Measurements from ENCODE around the gene URM1. TPM values are rescaled to one million over a fixed set of nuclear protein-coding genes. Genes with fewer than 3 reads are reported as not detected.

The URM1 gene
- polyA plus RNA-seq, 1 donor from 2014 or later, result 80.8 TPM

DNA sequence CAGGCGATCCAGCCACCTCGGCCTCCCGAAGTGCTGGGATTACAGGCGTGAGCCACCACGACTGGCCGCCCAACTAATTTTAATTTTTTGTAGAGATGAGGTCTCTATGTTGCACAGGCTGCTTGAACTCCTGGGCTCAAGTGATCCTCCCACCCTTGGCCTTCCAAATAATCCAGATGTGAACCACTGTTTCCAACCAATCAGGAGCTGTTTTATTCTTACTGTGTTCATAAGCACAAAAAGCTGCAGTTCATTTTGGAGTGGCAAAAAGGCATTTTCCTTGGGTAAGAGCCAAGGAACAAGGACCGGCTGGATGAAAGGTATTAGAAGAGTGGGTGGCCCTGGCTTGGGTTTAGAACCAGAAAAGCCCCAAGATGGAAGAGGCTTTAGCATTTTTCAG is 36.0 kb upstream of the URM1 start:
- no peaks in the 10 kb centered on the region for H4K20me1 ChIP-seq (ENCODE audit: insufficient read depth)
- no peaks in the 10 kb centered on the region for H3K79me2 ChIP-seq (replicated peaks; ENCODE audit: insufficient read depth, low read length)
- no peaks in the 10 kb centered on the region for H3K9me2 ChIP-seq (ENCODE audit: insufficient read depth, low read length)
- no peak overlapping the region for H3K27ac ChIP-seq (ENCODE audit: low read length)
- H2AFZ ChIP-seq (ENCODE audit: low read depth, low read length), result no peak overlapping the region
- no peak overlapping the region for H3K4me2 ChIP-seq (ENCODE audit: low read length)
- H3F3A ChIP-seq (ENCODE audit: insufficient read depth, low read length, poor library complexity, severe bottlenecking), result no peaks in the 10 kb centered on the region
- H3K9me3 ChIP-seq (ENCODE audit: low read length), result no peaks in the 10 kb centered on the region
- TF ChIP-seq TAF1 (IDR thresholded peaks at IDR 0.05; ENCODE audit: low read depth) (no peak), POLR2AphosphoS5 (IDR thresholded peaks at IDR 0.05) (no peak), SMC3 (conservative IDR thresholded peaks at IDR 0.05; ENCODE audit: poor library complexity) (no peak), EP300 (conservative IDR thresholded peaks at IDR 0.05; ENCODE audit: poor library complexity, severe bottlenecking) (no peak), MXI1 (conservative IDR thresholded peaks at IDR 0.05; ENCODE audit: poor library complexity, severe bottlenecking) (no peak), RAD21 (conservative IDR thresholded peaks at IDR 0.05) (no peak), EZH2 (IDR thresholded peaks at IDR 0.05; ENCODE audit: borderline replicate concordance, insufficient read depth, low read length, poor library complexity, severe bottlenecking) (no peak)
- TF ChIP-seq, protein P1, sequence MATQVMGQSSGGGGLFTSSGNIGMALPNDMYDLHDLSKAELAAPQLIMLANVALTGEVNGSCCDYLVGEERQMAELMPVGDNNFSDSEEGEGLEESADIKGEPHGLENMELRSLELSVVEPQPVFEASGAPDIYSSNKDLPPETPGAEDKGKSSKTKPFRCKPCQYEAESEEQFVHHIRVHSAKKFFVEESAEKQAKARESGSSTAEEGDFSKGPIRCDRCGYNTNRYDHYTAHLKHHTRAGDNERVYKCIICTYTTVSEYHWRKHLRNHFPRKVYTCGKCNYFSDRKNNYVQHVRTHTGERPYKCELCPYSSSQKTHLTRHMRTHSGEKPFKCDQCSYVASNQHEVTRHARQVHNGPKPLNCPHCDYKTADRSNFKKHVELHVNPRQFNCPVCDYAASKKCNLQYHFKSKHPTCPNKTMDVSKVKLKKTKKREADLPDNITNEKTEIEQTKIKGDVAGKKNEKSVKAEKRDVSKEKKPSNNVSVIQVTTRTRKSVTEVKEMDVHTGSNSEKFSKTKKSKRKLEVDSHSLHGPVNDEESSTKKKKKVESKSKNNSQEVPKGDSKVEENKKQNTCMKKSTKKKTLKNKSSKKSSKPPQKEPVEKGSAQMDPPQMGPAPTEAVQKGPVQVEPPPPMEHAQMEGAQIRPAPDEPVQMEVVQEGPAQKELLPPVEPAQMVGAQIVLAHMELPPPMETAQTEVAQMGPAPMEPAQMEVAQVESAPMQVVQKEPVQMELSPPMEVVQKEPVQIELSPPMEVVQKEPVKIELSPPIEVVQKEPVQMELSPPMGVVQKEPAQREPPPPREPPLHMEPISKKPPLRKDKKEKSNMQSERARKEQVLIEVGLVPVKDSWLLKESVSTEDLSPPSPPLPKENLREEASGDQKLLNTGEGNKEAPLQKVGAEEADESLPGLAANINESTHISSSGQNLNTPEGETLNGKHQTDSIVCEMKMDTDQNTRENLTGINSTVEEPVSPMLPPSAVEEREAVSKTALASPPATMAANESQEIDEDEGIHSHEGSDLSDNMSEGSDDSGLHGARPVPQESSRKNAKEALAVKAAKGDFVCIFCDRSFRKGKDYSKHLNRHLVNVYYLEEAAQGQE (IDR thresholded peaks at IDR 0.05; ENCODE audit: borderline replicate concordance), result no peak
- TF ChIP-seq, protein P2, sequence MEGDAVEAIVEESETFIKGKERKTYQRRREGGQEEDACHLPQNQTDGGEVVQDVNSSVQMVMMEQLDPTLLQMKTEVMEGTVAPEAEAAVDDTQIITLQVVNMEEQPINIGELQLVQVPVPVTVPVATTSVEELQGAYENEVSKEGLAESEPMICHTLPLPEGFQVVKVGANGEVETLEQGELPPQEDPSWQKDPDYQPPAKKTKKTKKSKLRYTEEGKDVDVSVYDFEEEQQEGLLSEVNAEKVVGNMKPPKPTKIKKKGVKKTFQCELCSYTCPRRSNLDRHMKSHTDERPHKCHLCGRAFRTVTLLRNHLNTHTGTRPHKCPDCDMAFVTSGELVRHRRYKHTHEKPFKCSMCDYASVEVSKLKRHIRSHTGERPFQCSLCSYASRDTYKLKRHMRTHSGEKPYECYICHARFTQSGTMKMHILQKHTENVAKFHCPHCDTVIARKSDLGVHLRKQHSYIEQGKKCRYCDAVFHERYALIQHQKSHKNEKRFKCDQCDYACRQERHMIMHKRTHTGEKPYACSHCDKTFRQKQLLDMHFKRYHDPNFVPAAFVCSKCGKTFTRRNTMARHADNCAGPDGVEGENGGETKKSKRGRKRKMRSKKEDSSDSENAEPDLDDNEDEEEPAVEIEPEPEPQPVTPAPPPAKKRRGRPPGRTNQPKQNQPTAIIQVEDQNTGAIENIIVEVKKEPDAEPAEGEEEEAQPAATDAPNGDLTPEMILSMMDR (IDR thresholded peaks at IDR 0.05; ENCODE audit: poor library complexity, severe bottlenecking), result no peak
- H3K9ac ChIP-seq (ENCODE audit: low read length), result no peak overlapping the region
- no peaks in the 10 kb centered on the region for H3K27me3 ChIP-seq (ENCODE audit: insufficient read depth, low read depth, low read length)
- no peaks in the 10 kb centered on the region for H3K36me3 ChIP-seq (ENCODE audit: insufficient read depth, low read length)
- no peak overlapping the region for H3K4me3 ChIP-seq (ENCODE audit: low read length)

DNA sequence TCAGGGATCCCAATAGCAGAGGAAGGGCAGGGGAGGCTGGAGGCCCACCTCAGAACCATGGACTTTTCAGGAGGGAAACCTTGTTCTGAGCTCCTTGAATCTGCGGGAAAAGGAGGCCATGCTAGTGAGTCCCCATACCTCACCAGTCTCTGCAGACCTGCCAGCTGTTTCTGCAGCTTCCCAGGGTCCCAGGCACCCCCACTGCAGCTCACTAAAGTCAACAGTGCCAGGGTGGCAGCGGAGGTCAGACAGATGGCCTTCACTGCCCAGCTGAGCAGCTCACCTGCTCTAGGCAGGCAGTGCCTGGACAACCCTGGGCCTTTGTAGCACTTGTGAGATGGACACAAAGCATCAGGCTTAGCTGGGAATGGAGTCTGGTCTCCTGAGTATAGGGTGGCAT is 35.3 kb upstream of the URM1 start:
- TF ChIP-seq POLR2AphosphoS5 (IDR thresholded peaks at IDR 0.05) (no peak), EZH2 (IDR thresholded peaks at IDR 0.05; ENCODE audit: borderline replicate concordance, insufficient read depth, low read length, poor library complexity, severe bottlenecking) (no peak), SMC3 (conservative IDR thresholded peaks at IDR 0.05; ENCODE audit: poor library complexity) (no peak), MXI1 (conservative IDR thresholded peaks at IDR 0.05; ENCODE audit: poor library complexity, severe bottlenecking) (no peak), EP300 (conservative IDR thresholded peaks at IDR 0.05; ENCODE audit: poor library complexity, severe bottlenecking) (no peak), TAF1 (IDR thresholded peaks at IDR 0.05; ENCODE audit: low read depth) (no peak)
- TF ChIP-seq, protein P1 (IDR thresholded peaks at IDR 0.05; ENCODE audit: borderline replicate concordance), result no peak
- TF ChIP-seq, protein P2 (IDR thresholded peaks at IDR 0.05; ENCODE audit: poor library complexity, severe bottlenecking), result no peak
- Histone ChIP-seq H3K27me3 (ENCODE audit: insufficient read depth, low read depth, low read length) (no peaks in the 10 kb centered on the region), H3K27ac (ENCODE audit: low read length) (no peak overlapping the region)

More for the DNA sequence above, 35.3 kb upstream of the URM1 start:
- Histone ChIP-seq H3K36me3 (ENCODE audit: insufficient read depth, low read length) (no peaks in the 10 kb centered on the region), H3F3A (ENCODE audit: insufficient read depth, low read length, poor library complexity, severe bottlenecking) (no peaks in the 10 kb centered on the region), H3K4me2 (ENCODE audit: low read length) (no peak overlapping the region), H3K9me2 (ENCODE audit: insufficient read depth, low read length) (no peaks in the 10 kb centered on the region), H4K20me1 (ENCODE audit: insufficient read depth) (no peaks in the 10 kb centered on the region), H2AFZ (ENCODE audit: low read depth, low read length) (no peak overlapping the region), H3K9me3 (ENCODE audit: low read length) (no peaks in the 10 kb centered on the region), H3K4me3 (ENCODE audit: low read length) (no peak overlapping the region), H3K9ac (ENCODE audit: low read length) (no peak overlapping the region), H3K79me2 (replicated peaks; ENCODE audit: insufficient read depth, low read length) (no peaks in the 10 kb centered on the region)
